Measurements from ENCODE around the gene ULK4. TPM values are rescaled to one million over a fixed set of nuclear protein-coding genes. Genes with fewer than 3 reads are reported as not detected.

Gene ULK4
- polyA plus RNA-seq, 1 of the 3 experiments (the other 2 are of a cell fraction), result 6.2 TPM

- Histone ChIP-seq H3K36me3 (replicated peaks in 1 of 2; ENCODE audit: control insufficient read depth in 1 of 2, insufficient read depth in 2 of 2, low read length in 1 of 2) (peaks cover 3 to 22% of the 10 kb centered on the region in 2 experiments), H2AFZ (ENCODE audit: low read depth) (no peak overlapping the region), H3K27me3 (ENCODE audit: insufficient read depth) (no peaks in the 10 kb centered on the region), H4K20me1 (ENCODE audit: insufficient read depth) (no peaks in the 10 kb centered on the region), H3F3A (replicated peaks; ENCODE audit: insufficient read depth) (no peaks in the 10 kb centered on the region), H3K9me3 (no peaks in the 10 kb centered on the region), H3K4me3 (ENCODE audit: low read depth in 2 of 2, low read length in 1 of 2) (no peak overlapping the region), H3K27ac (ENCODE audit: low read depth in 2 of 2, low read length in 1 of 2) (peak overlapping the region in 1 of 2 experiments; percentile 11; a peak in 1 of 4 replicates), H3K9me2 (no peaks in the 10 kb centered on the region), H3K9ac (no peak overlapping the region), H3K4me1 (ENCODE audit: control insufficient read depth in 1 of 2, insufficient read depth in 2 of 2, low read depth in 1 of 2, low read length in 1 of 2) (peaks cover 0 to 8% of the 10 kb centered on the region in 2 experiments; a peak in 1 of 4 replicates), H3K4me2 (no peak overlapping the region), H3K79me2 (ENCODE audit: insufficient read depth) (no peaks in the 10 kb centered on the region)
- DNase-seq, result peak; percentile 22
- TF ChIP-seq MEF2A (IDR thresholded peaks at IDR 0.05; ENCODE audit: borderline replicate concordance, low read depth), result no peak
- TF ChIP-seq MXI1 (IDR thresholded peaks at IDR 0.05; ENCODE audit: low read depth, low read length), result no peak
- no peak for TF ChIP-seq POLR2AphosphoS5 (IDR thresholded peaks at IDR 0.05; ENCODE audit: low read depth, low read length)
- no peak for TF ChIP-seq GATA2 (CRISPR knock-in tag; IDR thresholded peaks at IDR 0.05)
- TF ChIP-seq RFX5 (IDR thresholded peaks at IDR 0.05; ENCODE audit: low read length), result no peak
- TF ChIP-seq, protein P1, sequence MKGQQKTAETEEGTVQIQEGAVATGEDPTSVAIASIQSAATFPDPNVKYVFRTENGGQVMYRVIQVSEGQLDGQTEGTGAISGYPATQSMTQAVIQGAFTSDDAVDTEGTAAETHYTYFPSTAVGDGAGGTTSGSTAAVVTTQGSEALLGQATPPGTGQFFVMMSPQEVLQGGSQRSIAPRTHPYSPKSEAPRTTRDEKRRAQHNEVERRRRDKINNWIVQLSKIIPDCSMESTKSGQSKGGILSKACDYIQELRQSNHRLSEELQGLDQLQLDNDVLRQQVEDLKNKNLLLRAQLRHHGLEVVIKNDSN (IDR thresholded peaks at IDR 0.05; ENCODE audit: borderline replicate concordance, low read depth), result no peak
- TF ChIP-seq FOSL2 (IDR thresholded peaks at IDR 0.05; ENCODE audit: borderline replicate concordance, low read depth), result no peak
- TF ChIP-seq EP300 (IDR thresholded peaks at IDR 0.05; ENCODE audit: borderline replicate concordance in 1 of 2, low read depth in 1 of 2, low read length in 1 of 2), result no peak
- no peak for TF ChIP-seq NRF1 (IDR thresholded peaks at IDR 0.05; ENCODE audit: low read depth, low read length)
- no peak for TF ChIP-seq EZH2phosphoT487 (IDR thresholded peaks at IDR 0.05; ENCODE audit: borderline replicate concordance, low read depth)
- TF ChIP-seq RXRA (IDR thresholded peaks at IDR 0.05; ENCODE audit: borderline replicate concordance, low read depth), result no peak
- TF ChIP-seq TEAD4 (IDR thresholded peaks at IDR 0.05; ENCODE audit: borderline replicate concordance, insufficient read depth), result no peak
- CTCF ChIA-PET, result interaction anchor here (1.2 kb wide), 1 partner anchor 11 kb away, joined by 3 read pairs; no protein-coding TSS in a partner anchor
- 88% methylated on average over 8 of the region's 12 CpGs for WGBS (ENCODE audit: low lambda C conversion rate)
- POLR2A ChIA-PET, result no interaction called here
These were observed 714.6 kb downstream of the ULK4 start for GRCh38 chr3:41247055-41248004.

GRCh38 chr3:41244620-41245336, 717.1 kb downstream of the ULK4 start:
- ChIA-PET CTCF (interaction anchor here (0.9 to 1.5 kb wide), 2 partner anchors 9 to 10 kb away, joined by 3 to 4 read pairs; no protein-coding TSS in a partner anchor), POLR2A (interaction anchor here (1.1 kb wide), 1 partner anchor 8 kb away, joined by 3 read pairs; no protein-coding TSS in a partner anchor)
- Histone ChIP-seq H3K4me2 (no peak overlapping the region), H3K79me2 (ENCODE audit: insufficient read depth) (no peaks in the 10 kb centered on the region), H2AFZ (ENCODE audit: low read depth) (no peak overlapping the region), H3K4me1 (ENCODE audit: control insufficient read depth in 1 of 2, insufficient read depth in 2 of 2, low read depth in 1 of 2, low read length in 1 of 2) (peaks cover 0 to 8% of the 10 kb centered on the region in 2 experiments; a peak in 1 of 4 replicates), H3K4me3 (ENCODE audit: low read depth in 2 of 2, low read length in 1 of 2) (no peak overlapping the region), H3F3A (replicated peaks; ENCODE audit: insufficient read depth) (peaks cover 4% of the 10 kb centered on the region), H3K9ac (no peak overlapping the region), H3K9me3 (no peaks in the 10 kb centered on the region), H3K27ac (ENCODE audit: low read depth in 2 of 2, low read length in 1 of 2) (no peak overlapping the region; a peak in 1 of 4 replicates), H4K20me1 (ENCODE audit: insufficient read depth) (peaks cover 15% of the 10 kb centered on the region; the same call in 1 of the 2 replicates), H3K9me2 (no peaks in the 10 kb centered on the region), H3K27me3 (ENCODE audit: insufficient read depth) (no peaks in the 10 kb centered on the region), H3K36me3 (replicated peaks in 1 of 2; ENCODE audit: control insufficient read depth in 1 of 2, insufficient read depth in 2 of 2, low read length in 1 of 2) (peaks cover 25 to 47% of the 10 kb centered on the region in 2 experiments)
- 93% methylated on average over 6 of the region's 6 CpGs for WGBS (ENCODE audit: low lambda C conversion rate)
- no peak for DNase-seq
- no peak for TF ChIP-seq RCOR1 (IDR thresholded peaks at IDR 0.05; ENCODE audit: low read length)
- TF ChIP-seq ELF1 (IDR thresholded peaks at IDR 0.05), result no peak
- TF ChIP-seq IRF3 (IDR thresholded peaks at IDR 0.05; ENCODE audit: low read depth, low read length), result no peak
- TF ChIP-seq FOXM1 (IDR thresholded peaks at IDR 0.05; ENCODE audit: low read depth), result no peak
- TF ChIP-seq JUND (IDR thresholded peaks at IDR 0.05), result no peak
- TF ChIP-seq MEF2A (IDR thresholded peaks at IDR 0.05; ENCODE audit: borderline replicate concordance, low read depth), result no peak
- TF ChIP-seq NRF1 (IDR thresholded peaks at IDR 0.05; ENCODE audit: low read depth, low read length), result no peak
- no peak for TF ChIP-seq EP300 (IDR thresholded peaks at IDR 0.05; ENCODE audit: borderline replicate concordance in 1 of 2, low read depth in 1 of 2, low read length in 1 of 2)
- no peak for TF ChIP-seq CTCF (IDR thresholded peaks at IDR 0.05)
- TF ChIP-seq RXRA (IDR thresholded peaks at IDR 0.05; ENCODE audit: borderline replicate concordance, low read depth), result no peak
- no peak for TF ChIP-seq SIN3A (IDR thresholded peaks at IDR 0.05; ENCODE audit: borderline replicate concordance, low read depth, low read length)
- TF ChIP-seq EZH2phosphoT487 (IDR thresholded peaks at IDR 0.05; ENCODE audit: borderline replicate concordance, low read depth), result no peak
- TF ChIP-seq, protein P2, sequence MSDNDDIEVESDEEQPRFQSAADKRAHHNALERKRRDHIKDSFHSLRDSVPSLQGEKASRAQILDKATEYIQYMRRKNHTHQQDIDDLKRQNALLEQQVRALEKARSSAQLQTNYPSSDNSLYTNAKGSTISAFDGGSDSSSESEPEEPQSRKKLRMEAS (IDR thresholded peaks at IDR 0.05; ENCODE audit: low read depth), result no peak
- no peak for TF ChIP-seq RFX5 (IDR thresholded peaks at IDR 0.05; ENCODE audit: low read length)
